Activated naive CD4-positive, alpha-beta T cell treated with Interleukin-2 at 50 U/mL for 16 hours (primary cell): Measurements from ENCODE around the gene PDPK1.
"Not testable (repeated sequence)": the region's sequence is repeated elsewhere in the genome, so short reads cannot be mapped to it uniquely, and the experiment has no call there.

Source experiments
- DNase-seq: peaks from one replicate; pipeline ENCODE4 v3.0.0-alpha.2; 2020

The PDPK1 gene

DNA sequence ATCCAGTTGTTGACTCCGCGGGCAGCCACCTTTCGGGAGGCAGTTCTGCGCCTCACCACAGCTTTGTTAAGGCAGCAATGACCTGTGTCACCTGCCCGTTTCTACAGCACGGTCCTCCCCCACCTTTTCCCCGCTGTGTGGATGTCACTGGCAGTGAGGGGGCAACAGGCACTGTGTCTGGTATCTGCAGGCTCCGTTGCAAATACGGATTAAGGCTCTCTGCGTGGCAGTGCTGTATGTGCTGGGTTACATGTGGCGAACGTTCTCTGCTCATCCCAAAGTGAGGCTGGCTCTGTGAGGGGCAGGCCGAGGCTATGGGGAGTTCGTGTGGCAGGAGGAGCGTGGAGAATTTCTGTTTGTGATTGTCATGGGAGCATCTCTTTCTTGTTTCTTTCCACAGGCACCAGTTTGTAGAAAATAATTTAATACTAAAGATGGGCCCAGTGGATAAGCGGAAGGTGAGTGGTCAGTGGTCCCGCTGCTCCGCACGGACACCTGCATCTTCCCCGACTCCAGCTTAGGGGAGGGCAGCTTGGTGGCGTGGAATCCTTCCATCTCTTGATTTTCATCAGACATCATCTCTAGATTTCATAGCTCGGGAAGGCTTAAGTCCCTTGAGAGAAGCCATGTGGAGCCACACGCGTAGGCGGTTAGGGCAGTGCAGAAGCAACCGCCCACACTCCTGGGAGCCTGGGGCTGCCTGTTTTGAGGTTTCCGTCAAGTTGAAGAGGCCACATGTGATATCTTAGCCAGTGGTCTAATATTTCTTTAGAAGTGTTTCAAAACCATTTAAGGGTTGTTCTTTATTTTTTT lies 57.8 kb downstream of the PDPK1 start:
- no peak for DNase-seq

DNA sequence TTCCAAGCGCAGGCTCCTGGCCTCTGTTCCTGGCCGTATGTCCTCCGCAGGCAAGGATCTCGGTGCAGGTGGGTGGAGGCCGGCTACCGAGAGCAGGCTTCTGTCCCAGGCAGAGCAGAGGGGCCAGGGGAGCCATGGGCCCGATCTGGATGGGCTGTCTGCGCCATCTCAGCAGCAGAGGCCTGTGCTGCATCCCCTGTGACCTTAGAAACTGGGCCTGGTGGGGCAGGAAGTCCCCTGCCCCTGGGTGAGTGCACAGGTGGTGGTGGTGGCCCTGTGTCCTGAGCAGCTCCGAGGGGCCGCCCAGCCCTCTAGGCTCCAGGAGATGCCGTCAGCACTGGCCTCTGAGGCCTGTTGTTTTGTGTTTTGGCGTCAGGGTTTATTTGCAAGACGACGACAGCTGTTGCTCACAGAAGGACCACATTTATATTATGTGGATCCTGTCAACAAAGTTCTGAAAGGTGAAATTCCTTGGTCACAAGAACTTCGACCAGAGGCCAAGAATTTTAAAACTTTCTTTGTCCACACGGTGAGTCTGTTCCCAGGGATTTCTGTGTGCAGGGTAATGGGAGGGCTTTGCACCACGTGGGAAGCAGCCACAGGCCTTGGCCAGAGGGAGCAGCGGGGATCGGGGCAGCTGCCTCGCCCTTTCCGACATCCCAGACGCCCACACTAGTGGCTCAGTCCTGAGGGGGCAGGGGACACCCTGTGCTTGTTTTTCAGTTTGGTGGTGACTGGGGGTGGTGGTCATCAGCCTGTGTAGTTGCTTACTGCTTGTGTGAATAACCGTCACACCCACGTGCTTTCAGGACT lies 59.1 kb downstream of the PDPK1 start:
- DNase-seq, result no peak

DNA sequence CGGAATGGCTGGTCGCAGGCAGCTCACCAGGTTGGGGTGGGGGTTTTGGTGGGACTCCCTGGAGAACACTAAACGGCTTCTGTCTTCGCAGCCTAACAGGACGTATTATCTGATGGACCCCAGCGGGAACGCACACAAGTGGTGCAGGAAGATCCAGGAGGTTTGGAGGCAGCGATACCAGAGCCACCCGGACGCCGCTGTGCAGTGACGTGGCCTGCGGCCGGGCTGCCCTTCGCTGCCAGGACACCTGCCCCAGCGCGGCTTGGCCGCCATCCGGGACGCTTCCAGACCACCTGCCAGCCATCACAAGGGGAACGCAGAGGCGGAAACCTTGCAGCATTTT lies 59.7 kb downstream of the PDPK1 start:
- no peak for DNase-seq

DNA sequence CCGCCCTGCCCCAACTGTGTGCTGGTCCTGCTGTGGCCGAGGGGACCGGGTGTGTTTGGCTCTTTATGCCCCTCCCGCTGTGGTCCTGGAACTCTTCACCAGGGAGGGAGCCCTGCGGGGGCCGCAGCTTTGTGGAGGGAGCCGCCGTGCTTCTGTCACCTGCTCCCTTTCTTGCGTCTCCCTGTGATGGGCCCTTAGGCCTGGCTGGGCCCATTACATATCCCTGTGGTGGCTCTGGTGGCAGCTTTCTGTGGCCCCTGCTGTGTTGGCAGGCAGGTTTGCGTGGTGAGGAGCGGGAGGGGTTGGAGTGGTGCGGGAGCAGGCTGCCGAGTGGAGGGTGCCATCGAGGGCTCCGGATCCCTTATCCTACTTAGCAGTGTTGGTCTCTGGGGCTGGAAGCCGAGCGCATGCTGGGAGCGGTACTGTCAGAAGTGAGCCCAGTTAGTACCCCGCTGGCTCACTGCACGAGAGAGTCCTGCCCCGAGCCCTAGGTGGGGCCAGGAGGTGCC lies 60.4 kb downstream of the PDPK1 start:
- DNase-seq, result no peak

DNA sequence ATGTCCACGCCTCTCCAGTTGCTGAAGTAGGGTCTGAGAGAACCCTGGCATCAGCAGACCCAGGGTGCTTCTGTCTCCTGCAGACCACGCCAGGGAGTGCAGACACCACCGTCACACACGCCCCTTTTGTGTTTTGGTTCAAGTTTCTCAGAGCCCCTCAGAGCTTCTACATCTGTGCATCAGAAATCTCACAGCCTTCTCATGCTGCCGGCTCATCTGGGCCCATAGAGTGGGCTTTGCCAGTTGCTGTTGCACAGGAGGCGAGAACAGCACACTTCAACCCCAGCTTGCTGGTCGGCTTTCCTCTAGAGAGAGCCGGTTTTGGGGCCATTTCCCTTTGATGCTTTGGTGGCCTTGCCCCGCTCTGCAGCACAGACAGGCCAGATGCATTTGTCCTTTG lies 60.9 kb downstream of the PDPK1 start:
- no peak for DNase-seq

DNA sequence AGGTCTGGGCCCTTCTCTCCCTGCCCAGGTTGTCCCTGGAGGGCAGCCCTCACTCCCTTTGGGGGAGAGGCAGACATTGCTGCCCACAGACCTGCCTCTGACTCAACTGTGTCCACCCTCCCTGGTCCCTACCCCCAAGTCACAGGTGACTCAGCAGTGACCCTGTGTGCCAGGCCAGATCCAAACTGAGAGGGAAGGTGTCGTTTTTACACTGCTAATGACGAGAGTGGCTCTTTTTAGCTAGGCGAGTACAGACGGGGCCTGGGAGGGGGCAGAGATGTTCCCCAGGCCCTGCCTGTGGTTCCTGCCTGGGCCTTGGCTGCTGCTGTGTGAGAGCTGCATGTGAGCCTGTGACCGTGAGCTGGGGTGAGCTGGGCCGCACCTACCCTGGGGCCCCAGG lies 61.3 kb downstream of the PDPK1 start:
- not testable (repeated sequence) for DNase-seq

DNA sequence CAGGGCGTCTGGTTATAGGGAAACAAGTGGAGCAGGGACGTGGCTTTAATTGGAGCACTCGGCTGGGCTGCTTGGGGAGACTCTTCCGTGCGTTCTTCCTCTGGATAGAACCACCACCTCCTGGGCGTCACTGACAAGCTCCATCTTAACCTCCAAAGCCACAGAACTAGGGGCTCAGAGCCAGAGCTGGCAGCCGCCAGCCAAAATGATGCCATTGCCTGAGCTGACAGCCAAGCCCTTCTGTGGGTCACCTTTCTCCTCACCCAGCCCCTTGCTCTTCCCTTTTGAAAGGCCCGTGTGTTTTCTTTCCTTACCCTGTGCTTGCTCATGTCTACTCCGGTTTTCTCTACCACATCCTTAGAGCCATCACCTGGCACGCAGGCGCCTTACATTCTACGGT lies 62.0 kb downstream of the PDPK1 start:
- DNase-seq, result not testable (repeated sequence)

DNA sequence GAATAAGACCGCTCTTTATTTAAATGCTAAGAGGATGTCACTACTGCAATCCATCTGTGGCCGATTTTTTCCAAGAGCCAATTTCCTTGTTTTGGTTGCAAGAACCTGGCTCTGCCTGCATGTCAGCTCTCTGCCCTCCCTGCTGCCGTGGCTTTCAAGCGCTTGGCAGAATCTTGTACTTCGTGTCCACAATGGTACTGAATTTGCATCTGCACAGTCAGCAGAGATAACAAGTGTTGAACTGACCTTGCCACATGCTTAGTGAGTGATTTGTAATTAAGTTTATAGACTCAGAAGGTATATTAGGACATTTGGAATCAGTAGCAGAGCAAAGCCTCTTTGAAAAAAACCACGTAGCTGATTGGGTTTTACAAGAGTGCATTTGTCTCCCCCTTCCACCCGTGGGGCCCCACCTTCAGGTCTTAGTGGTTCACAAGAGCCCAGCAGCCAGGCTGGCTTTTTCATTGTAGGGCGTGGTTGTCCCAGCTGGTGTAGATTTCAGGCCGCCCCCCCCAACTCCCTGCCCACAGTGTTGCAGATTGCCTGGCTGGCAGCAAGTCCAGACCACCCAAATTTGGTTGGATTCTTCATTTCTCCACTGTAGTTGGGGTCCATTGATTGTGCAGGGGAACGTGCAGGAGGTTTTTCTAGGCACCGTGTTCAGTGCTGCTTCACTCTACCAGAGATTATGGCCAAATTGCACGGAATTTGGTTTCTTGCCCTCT lies 63.6 kb downstream of the PDPK1 start:
- not testable (repeated sequence) for DNase-seq

DNA sequence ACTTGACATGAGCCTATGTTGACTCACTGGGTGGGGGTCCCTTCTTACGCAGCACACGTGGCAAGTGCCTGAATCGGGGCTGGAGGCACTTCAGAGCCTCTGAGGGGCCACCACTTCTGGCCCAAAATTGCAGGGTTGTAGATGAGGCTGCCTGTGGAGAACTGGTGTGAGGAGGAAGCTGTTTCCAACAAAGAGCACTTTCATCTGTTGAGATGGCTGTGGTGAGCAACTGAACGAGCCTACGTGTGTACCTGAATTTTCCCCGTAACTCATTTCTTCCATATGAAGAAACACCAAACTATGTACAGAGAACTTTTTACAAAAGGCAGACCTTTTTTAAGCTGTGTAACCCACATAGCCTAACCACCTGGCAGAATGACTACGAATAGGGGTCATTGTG lies 64.4 kb downstream of the PDPK1 start:
- not testable (repeated sequence) for DNase-seq

DNA sequence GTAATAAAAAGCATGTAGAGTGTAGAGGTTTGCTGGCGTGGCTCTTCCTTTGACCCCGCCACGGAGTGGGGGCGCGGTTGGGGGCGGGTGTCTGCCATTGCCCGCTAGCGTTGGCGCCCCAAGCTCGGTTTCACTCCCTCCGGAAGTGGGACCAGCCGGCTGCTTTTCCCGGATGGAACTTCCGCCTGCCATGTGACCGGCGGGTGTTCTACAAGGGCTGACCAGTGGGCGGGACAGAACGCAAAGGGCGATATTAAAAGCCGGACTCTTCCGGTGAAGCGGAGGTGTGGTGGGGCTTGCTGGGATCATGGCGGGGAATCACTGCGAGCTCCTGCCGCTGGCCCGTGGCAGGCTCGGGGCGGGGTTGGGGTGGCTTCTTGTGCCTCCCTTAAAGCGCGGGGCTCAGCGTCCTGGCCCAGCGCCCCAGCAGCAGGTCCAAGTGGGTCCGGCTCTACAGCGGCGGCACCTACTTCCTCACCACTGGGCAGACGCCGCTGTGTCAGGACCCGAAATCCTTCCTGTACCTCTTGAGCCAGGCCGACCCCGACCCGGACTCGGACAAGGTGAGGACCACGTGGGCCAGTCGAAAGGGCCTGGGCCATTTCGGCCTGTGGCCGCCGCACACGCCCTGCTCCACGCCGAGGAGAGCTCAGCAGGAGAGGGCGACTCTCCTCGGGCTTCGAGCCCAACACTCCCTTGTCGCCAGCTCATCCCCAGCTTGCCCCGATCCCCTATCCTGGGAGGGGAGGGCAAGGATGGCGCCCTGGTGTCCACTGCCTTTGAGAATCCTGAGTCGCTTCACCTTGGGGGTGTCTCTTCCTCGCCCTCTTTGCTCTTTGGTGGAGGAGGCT lies 65.6 kb downstream of the PDPK1 start:
- peak; percentile 89 for DNase-seq

DNA sequence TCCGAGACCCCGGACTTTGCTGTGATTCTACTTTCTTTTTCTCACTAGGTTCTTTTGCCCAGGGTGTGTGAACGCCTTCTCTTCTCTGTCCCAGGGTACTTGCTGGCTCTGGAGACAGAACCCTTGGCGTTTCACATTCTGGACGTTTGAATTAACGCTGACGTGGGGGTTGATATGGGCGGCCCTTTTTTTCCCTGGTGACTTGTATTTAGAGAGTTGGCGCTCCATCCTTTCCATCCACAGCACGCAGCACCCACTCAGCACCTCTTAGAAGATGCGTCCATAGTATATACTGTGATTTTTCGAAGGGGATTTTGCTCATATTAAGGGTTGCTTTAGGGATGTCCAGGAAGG lies 66.2 kb downstream of the PDPK1 start:
- not testable (repeated sequence) for DNase-seq

DNA sequence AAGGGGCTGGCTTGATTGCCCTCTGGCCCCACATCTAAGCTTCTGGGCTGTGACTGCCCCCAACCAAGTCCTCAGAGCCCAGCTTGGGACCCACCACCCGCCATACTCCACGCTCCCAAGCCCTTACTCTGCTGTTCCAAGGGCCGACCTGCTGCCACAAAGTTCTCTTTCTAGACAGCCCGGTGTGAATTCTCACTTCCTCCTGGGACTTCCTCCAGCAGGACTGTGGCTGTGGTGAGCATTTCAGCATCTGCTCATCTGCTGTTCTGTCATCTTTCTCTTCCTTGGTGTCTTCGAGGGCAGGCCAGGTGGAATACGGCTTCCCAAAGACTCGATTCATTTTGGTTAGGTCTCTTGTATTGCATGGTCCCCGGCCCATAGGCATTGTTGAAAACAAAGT lies 69.0 kb downstream of the PDPK1 start:
- not testable (repeated sequence) for DNase-seq

DNA sequence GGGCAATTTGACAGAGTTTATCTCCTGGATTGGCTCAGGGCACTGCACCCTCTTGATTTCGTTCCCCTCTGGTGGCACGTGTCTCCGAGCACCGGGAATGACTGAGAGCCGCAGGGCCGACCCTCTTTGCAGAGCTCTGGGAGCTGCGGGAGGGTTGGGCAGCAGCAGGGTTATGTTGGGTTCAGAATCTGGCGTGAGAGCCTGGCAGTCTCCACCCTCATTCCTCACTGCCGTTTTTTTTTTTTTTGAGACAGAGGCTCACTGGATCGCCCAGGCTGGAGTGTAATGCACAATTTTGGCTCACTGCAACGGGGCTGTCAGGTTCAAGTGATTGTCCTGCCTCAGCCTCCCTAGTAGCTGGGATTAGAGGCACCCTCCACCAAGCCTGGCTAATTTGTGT lies 71.5 kb downstream of the PDPK1 start:
- not testable (repeated sequence) for DNase-seq

DNA sequence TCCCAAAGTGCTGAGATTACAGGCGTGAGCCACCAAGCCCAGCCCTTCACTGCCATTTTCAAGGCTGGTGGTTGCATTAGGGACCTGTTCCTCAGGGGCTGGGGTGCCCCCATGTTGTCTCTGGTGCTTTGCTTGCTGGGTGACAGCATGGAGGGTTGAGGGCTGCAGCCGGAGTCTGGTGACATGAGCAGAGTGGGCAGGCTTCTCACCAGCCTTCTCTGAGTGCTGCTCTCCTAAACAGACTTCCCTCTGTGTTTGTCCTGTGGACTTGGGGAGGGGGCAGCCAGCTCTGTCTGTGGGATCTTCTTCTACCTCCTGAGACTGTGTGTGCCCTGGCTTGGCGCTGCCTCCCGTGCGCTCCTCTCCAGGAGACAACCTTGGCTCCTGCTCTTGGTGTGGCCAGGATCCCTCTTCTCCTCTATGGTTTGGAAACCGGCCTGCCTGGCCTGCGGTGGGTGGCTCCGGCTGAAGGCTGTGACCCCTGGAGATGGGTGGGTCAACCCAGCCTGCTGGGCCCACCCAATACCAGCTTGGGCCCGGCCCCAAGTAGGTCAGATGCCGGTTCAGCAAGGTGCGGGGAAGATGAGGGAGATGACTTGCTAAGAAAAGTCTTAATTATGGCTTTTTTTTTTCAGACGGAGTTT lies 72.1 kb downstream of the PDPK1 start:
- no peak for DNase-seq

DNA sequence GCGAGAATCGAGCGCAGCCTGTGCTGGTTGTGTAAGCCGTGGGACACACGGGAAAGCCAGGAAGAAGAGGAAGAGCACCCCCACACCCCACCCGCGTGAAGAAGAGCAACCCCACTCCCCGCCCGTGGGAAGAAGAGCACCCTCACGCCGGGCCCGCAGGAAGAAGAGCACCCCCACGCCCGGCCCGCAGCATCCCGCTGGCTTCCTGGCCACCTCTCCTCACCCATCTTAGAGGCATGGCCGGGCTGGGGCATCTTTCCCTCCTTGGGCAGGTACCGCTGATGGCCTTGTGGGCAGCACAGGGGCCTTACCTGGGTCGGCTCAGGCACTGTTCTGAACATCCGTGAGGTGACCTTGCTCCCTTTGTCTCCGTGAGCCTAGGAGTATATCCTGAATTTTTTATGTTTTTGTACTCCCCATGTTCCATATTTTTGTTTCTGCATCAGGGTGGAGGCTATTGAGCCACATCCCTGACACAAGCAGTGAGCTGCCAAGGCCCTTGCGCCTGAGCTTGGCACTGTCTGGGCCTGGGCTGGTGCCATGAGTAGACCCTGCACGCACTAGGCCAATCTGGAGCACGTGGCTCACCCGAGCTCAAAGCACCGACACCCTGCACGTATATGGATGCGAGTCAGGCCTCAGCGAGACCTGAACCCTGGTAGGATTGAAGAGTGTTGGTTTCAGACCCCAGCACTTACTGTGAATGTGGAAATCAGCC lies 73.1 kb downstream of the PDPK1 start:
- no peak for DNase-seq

DNA sequence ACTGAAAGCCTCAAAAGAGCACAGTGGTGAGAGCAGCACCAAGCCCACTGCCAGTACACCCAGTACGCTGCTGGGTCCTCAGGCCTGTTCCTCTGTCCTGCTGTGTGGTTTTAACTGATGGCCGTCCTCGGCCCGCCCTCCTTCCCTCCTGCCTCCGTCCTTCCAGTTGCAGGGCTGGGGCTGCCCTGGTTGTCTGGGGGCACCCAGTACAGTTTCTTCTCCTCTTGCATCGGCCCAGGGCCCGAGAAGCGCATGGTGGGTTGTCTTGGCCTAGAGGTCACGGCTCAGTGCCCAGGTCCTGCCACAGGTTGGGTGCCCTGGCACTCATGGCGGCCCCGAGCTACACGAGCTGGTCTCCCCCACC lies 73.7 kb downstream of the PDPK1 start:
- DNase-seq, result no peak

DNA sequence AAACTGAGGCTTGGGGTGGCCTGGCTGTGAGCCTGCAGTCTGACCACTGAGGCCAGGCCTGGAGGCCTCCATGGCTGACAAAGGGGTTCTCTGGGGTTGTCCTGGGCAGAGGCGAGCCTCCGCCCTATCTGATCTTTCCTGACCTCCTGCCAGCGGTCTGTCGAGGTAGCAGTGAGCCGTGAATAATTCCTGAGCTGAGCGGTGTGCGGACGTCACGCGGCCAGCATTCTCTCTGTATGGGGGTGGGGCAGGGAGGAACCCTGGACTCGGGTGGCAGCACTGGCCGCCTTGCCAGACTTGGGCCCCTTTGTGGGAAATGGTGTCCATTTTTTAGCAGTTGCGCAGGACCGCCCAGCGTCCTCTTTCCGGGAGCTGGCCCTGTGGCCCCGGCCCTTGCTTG lies 74.1 kb downstream of the PDPK1 start:
- not testable (repeated sequence) for DNase-seq

DNA sequence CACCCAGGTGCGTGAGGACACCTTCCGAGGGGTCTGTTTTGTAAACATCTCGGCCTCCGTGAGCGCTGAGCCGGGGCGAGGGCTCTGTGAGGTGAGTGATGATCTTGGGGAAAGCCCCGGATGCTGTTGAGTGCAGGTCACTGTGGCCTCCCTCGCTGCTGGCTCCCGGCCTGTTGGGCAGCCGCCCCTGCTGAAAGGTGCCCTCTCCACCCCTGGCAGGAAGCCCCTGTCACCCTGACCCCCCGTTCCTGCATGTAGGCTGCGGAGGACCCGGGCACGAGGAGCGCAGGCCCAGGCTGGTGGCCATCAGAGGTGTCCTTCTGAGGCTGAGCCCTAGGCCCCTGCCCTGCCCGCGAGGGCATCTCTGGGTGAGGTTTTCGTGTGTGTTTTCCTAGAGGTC lies 75.4 kb downstream of the PDPK1 start:
- not testable (repeated sequence) for DNase-seq

DNA sequence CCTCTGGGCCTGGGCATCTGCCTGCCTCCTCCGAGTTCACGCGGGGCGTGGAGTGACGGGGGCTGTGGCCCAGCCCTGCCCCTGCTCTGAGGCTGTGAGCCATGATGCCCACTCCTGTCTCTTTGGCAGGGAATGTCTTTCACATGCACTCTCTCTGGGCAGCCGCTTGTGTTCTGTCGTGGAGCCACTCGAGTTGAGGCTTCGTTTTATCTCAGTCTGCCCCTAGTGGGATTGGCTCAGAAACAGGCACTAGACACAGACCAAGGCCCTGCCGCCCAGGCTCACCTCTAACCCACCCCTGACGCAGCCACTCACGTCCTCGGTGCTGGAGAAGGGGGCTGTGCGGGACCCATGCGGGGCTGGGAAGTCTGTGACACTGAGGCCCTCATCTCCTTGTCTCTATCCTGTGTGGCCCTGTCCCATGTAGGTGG lies 77.0 kb downstream of the PDPK1 start:
- DNase-seq, result no peak

DNA sequence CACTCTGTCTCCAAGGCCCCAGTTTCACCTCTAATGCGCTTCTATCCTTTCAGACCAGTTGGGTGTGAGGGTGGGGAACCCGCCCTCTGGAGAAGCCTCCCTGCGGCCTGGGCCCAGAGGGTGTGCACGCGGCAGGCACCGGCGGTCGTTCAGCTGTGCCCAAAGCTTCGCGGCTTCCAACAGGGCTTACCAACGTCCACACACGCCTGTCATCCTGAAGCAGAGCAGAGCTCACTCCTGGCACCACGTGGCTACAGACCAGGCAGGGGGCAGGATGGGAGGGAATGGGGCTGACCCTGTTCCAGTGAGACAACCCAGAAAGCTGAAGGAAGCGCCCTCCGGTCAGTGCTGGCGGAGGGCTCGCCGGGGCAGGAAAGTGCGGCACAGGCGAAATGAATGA lies 81.1 kb downstream of the PDPK1 start:
- not testable (repeated sequence) for DNase-seq

DNA sequence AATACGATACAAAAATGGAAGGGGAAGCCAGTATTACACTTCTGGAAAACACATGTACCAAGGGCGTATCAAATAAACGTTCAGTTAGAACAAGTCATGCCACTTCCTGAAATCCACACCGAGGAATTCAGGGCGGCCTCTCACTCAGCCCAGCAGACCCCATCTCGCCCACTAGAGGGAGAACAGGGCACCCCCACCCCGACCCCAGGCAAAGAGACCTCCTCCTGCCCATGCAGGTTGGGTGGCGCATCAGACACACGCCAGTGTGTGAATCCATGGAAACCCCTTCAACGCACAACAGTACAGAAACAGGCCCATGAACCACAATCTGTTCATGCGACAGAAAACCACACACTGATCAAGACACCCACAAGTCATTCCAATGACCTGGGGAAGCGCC lies 81.8 kb downstream of the PDPK1 start:
- peak; percentile 8 for DNase-seq
